Measurements from ENCODE around the gene SMC2. TPM values are rescaled to one million over a fixed set of nuclear protein-coding genes. Genes with fewer than 3 reads are reported as not detected.
A peak's percentile ranks its signal among the peaks of the same experiment; 100 is the strongest.

Gene SMC2
- total and polyA plus RNA-seq, 9 of the 15 experiments (the other 6 are each of a cell fraction or from before 2014, with no cell fraction given): 18.0 to 54.0 (median 32.9) TPM

- TF ChIP-seq ZBTB40 (IDR thresholded peaks at IDR 0.05) (peak; percentile 42; the same call in 1 of the 2 replicates), ZBTB40 (CRISPR knock-in tag; IDR thresholded peaks at IDR 0.05) (no peak), PTTG1 (tag; IDR thresholded peaks at IDR 0.05; ENCODE audit: low read depth) (no peak), FOXJ3 (CRISPR knock-in tag; IDR thresholded peaks at IDR 0.05) (no peak), FOS (IDR thresholded peaks at IDR 0.05; ENCODE audit: extremely low read depth, insufficient read length) (no peak), BCLAF1 (IDR thresholded peaks at IDR 0.05; ENCODE audit: borderline replicate concordance in 1 of 2, control insufficient read depth in 1 of 2, low read depth in 2 of 2, low read length in 1 of 2) (0 out of 4 replicates have a peak, but pooled peaks of 1 of the 2 experiments have one; percentile 19), POLR2AphosphoS2 (IDR thresholded peaks at IDR 0.05; ENCODE audit: low read length) (peak; percentile 89; the same call in 1 of the 2 replicates), ILK (tag; IDR thresholded peaks at IDR 0.05; ENCODE audit: borderline replicate concordance, low read depth) (no peak), ELF1 (tag; IDR thresholded peaks at IDR 0.05) (peak; percentile 86), E2F8 (IDR thresholded peaks at IDR 0.05; ENCODE audit: low read depth, partially characterized antibody) (peak; percentile 46)
Measured at GRCh38 chr9:104093647-104094533, at the start of gene SMC2 (continued).
